ENCODE measurements around the gene HS3ST5.
"Not testable (repeated sequence)": the region's sequence is repeated elsewhere in the genome, so short reads cannot be mapped to it uniquely, and the experiment has no call there.

The HS3ST5 gene

GRCh38 chr6:114272582-114272981 lies 70.2 kb downstream of the HS3ST5 start:
- DNase-seq, result no peak

GRCh38 chr6:114271405-114271804 lies 71.4 kb downstream of the HS3ST5 start:
- no peak for DNase-seq

GRCh38 chr6:114267897-114268296 lies 74.9 kb downstream of the HS3ST5 start:
- DNase-seq, result no peak

DNA sequence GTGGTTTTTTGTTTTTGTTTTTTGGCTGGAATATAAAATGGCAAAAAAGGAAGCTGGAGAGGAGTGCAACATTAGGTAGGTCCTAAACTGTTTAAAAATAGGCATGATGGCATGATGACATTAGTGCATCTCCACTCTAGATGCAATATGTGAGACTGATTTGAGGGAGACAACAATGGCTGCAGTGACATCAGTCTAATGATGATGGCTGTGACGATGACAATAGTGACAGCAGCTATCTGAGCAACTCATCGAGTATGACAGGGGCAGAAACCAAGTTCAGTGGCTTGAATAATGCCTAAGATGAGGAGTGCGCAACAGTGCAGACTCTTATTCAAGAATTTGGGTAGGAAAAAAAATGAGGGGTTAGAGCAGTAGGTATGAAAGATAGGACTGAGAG lies 82.0 kb downstream of the HS3ST5 start:
- no peak for DNase-seq

- no peak for DNase-seq
Measured at GRCh38 chr6:114258376-114258775, 84.4 kb downstream of the HS3ST5 start.

DNA sequence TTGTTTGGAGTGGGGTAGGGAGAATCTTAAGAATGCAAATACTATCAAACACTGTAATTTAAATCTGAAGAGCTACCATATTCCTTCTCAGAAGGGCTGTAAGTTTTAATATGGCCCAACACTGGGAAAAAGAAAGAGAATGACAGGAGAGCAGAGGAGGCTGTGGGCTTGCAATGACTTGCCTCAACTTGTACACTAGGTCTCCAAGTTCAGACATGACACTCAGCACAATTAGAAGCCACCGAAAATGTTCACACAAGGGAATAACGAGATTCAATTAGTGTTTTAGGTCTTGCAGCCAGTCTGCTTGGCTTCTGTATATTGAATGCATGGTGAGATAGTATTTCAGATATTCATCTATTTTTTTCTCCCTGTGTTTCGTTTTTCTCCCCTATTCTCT lies 89.4 kb downstream of the HS3ST5 start:
- DNase-seq, result no peak

DNA sequence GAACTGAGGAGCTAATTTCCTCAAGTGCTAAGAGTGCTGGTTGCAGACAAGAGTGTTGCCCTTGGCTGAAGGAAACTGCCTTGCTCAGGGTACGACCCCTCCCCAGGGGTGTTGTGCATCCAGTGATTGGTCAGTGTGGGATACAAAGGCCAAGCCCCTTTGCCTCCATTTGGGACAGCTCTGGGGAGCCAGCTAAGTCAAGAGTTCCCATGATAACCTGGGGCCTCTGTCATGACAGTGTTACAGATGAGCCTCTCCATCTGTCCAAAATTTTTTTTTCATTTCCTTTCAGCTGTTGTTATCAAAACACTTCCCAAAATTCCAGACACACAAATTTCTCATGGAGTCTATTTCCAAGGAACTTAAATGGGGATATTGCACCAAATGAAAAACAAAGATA lies 93.3 kb downstream of the HS3ST5 start:
- DNase-seq, result no peak

- no peak for DNase-seq
Measured at GRCh38 chr6:114247101-114247500, 95.7 kb downstream of the HS3ST5 start.

- DNase-seq, result no peak
Measured at GRCh38 chr6:114240796-114241195, 102.0 kb downstream of the HS3ST5 start.

DNA sequence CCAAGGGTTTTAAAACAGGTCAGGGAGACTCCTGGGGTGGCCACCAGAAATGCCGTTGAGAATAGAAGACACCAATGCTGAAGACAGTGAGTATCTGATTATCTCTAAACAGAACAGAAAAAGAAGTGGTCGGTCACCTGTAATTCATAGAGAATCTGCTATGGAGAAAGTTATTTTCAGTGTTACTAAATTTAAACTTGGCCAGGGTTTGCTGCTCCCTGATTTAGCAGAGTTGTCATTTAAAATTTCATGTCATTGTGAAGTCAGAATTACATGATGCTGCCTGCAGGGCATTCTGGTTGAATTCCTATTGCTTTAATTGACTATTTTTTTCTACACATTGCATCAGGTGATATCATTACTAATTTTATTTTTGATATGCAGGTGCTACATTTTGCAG lies 114.1 kb downstream of the HS3ST5 start:
- DNase-seq, result no peak

DNA sequence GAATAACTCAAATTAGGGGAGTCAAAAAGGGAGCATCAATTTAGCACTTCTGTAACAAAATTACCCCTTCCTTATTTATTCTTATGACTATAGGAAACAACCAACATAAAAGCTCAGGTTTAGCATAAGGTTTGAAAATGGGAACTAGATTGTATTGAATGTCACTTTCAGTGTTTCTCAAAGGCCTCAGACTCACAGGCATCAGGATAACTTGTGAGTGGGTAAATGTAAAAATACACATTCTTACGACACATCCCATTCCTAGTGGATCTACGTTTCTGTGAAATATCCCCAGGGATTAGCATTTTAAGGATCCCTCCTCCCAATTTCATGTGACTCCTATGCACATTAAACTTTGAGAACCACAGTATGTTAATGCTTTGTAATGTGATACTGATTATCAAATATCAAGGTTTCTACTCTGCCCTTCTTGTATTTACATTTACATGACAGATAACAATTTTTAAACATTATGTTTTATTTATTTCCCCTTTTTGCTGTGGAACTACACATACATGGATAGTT lies 114.8 kb downstream of the HS3ST5 start:
- no peak for DNase-seq

- DNase-seq, result no peak
Measured at GRCh38 chr6:114220241-114220640, 122.6 kb downstream of the HS3ST5 start.

GRCh38 chr6:114218437-114219340 lies 124.1 kb downstream of the HS3ST5 start:
- no peak for DNase-seq

GRCh38 chr6:114217996-114218395 lies 124.8 kb downstream of the HS3ST5 start:
- DNase-seq, result not testable (repeated sequence)

DNA sequence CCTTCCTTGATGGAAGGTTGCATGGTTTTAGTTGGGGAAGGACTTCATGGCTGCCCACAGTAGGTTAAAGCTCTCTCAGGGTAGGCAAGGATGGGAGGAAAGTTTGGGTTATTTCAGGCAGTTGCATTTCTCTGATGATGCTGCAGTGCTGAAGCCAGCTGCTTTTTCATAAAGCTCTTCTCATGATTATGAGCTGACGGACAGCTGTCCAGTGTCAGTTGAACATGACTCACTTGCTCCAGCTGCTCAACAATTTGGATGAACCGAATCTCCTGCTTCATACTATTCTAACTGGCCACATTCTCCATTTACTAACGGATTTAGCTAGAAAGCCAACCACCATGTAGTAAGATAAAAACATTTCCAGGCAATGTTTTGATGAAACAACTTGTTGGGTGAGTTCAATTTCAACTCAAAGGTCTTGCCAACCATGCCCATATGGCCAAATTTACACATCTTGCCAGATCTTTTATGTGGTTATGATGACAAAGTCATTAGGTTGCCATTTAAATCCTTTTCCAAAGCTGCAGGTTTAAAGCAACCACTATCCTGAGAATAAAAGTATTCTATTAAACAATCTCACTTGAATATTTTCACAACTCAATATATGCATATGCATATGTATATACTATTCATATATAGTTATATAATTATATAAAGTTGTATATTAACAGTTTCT lies 125.9 kb downstream of the HS3ST5 start:
- no peak for DNase-seq

GRCh38 chr6:114210467-114210866 lies 132.4 kb downstream of the HS3ST5 start:
- DNase-seq, result no peak

- no peak for DNase-seq
Measured at GRCh38 chr6:114203460-114203859, 139.4 kb downstream of the HS3ST5 start.

DNA sequence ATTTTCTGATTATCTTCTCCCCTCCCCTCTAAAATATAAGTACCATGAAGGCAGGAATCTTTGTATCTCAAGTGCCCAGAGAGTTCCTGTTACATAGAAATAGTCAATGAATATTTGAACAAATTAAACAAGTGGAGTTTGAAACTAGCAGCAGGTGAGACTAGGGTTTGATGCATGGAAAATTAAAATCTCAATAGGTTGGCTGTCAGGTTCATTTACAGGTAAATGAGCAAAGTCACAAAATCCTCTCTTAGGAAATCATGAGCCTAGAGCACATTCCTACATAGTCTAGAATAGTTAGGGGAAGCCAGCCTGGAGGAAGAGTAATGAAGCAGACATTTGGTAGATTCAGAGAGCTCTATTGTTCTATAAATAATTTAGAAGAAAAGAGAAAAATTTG lies 140.4 kb downstream of the HS3ST5 start:
- DNase-seq, result no peak

DNA sequence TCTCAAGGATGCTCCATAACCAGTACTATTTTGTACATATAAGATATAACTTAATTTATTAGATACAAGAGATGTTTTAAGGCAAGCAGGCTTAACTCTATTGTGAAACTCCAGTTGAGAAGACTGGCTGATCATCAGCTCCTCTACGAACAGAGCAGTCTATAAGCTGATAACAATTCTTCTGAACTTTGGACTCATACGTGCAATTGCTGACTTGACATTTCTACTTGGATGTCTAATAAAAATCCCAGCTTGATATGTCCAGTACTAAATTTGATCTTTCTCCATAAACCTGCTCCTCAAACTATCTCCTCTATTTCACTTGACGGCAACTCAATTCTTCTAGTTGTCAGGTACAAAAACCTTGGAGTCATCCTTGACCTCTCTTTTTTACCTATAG lies 141.9 kb downstream of the HS3ST5 start:
- no peak for DNase-seq

GRCh38 chr6:114195631-114196403 lies 147.0 kb downstream of the HS3ST5 start:
- no peak for DNase-seq

DNA sequence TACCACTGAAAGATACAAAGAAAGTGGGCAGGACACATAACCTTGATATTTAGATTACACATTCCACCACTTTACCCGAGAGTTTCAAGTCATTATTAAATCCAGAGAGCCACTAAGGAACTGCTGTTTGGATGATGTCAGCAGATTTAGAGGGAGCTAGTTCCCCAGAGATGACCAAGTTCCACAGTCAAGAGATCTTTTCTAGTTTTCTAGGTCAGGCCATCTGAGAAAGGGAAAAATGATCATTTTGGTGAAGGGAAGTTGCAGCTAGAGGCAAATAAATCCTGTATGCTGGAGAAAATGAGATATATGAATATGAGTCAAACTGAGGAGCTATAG lies 147.8 kb downstream of the HS3ST5 start:
- DNase-seq, result no peak

GRCh38 chr6:114194362-114195026 lies 148.3 kb downstream of the HS3ST5 start:
- DNase-seq, result no peak

GRCh38 chr6:114187563-114187962 lies 155.3 kb downstream of the HS3ST5 start:
- DNase-seq, result no peak
